COR-L47 (cell line): Measurements from ENCODE around the gene ARHGAP15.

Experiments
- DNase-seq: peaks from one replicate; lab custom pipeline; 2025; lab: John Stamatoyannopoulos, UW

Gene ARHGAP15

GRCh38 chr2:143144813-143145455 is 15.7 kb downstream of the ARHGAP15 start:
- DNase-seq = no peak

GRCh38 chr2:143146366-143146765 is 17.1 kb downstream of the ARHGAP15 start:
- DNase-seq = no peak

- no peak for DNase-seq
Measured at GRCh38 chr2:143146815-143147530, 17.8 kb downstream of the ARHGAP15 start.

DNA sequence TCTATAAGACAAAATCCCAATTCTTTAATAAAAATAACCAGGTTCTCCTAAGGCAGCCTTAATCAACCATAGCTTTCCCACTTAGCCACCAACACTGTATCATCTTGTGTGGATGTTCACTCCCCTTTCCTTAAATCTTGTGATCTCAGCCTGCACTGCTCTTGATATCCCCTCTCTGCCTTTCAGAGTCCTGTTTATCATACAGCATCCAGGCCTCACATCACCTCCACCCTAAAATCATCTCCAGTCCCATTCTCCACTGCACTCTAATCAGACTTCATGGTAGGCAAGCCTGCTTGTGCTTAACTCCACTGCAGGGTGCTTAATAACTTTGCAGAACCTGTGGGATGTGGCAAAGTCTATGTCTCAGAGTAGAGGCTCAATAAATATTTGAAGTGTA is 18.8 kb downstream of the ARHGAP15 start:
- no peak for DNase-seq

GRCh38 chr2:143148757-143149156 is 19.5 kb downstream of the ARHGAP15 start:
- no peak for DNase-seq

GRCh38 chr2:143150287-143150686 is 21.1 kb downstream of the ARHGAP15 start:
- DNase-seq = no peak

DNA sequence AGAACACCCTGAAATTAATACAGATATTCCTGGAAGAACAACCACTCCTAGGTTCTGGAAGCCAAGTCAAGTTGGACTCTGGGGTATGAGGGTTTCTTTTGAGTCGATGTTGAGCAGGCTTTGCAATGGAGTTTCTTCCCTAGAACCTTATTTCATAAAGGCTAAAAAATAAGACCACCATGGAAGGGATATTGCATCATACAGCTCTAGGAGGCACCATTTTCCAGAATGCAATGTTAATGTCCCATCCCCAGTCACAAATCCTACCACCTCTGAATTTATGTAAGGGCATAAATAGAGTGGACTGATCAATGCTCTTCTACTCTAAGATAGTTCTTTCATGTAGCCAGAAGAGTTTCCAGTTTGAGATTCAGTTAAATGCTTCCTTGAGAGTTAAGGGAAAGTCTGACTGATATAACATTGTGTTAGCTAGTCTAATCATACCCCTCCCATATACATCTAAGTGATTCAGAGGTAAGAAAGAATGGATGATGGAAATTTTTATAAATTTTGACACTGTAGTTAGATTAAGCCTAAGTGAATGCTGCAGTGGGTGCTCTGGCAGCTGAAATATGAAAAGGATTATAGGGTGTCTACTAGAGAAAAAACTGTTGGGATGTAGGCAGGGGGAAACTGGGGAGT is 22.0 kb downstream of the ARHGAP15 start:
- no peak for DNase-seq

DNA sequence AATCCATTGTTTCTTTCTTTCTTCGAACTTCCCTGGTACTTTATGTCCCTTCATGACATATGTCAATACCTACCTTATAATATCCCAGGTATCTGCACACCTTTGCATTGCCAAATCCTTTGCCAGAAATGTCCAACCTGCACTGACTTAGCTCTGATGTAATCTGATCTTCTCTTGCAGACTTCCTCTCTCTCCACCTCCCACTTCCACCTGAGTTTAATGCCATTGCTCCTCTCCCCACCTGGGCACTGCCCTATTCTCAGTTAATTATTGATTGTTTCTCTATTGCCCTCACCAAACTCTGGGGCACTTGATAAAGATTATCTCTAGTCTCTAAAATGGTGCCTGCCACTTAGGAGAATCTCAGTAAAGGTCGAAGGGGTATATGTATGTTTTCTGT is 23.0 kb downstream of the ARHGAP15 start:
- no peak for DNase-seq

- no peak for DNase-seq
Measured at GRCh38 chr2:143152637-143153036, 23.4 kb downstream of the ARHGAP15 start.

- no peak for DNase-seq
Measured at GRCh38 chr2:143155661-143156060, 26.4 kb downstream of the ARHGAP15 start.

GRCh38 chr2:143157001-143157400 is 27.8 kb downstream of the ARHGAP15 start:
- no peak for DNase-seq

DNA sequence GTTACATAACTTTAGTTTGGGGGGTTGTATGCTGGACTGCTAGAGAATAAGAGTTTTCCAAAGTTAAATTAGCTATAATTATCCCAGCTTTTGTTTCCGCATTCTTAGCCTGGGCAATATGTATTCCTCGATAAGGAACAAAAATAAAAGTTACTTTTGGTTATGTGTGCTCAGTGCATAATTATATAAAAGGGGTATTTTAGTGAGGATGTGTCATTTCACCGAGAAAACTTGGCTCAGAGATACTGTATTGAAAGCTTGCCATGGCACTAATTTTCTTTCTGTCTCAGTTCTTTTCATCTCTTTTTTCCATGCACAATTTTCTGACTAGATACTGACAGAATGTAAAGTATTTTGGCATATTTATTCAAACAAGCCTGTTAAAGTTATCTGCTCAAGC is 28.2 kb downstream of the ARHGAP15 start:
- no peak for DNase-seq

DNA sequence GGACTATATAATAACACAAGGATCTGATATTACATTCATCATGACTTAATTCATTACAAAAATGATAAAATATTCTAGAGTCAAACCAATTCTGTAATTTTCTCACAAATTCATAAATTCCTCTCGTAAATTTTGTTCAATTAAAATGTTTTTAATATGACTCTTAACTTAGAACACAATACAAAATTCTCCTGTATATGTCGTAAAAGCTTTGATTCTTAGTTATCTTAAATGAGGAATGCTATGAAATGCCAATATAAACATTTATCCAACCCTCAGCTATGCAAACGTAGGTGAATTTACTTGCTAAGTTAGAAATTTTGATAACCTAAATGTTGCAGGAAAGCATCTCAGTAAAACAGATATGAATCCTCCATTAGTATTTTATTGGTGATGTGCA is 28.9 kb downstream of the ARHGAP15 start:
- DNase-seq = no peak

DNA sequence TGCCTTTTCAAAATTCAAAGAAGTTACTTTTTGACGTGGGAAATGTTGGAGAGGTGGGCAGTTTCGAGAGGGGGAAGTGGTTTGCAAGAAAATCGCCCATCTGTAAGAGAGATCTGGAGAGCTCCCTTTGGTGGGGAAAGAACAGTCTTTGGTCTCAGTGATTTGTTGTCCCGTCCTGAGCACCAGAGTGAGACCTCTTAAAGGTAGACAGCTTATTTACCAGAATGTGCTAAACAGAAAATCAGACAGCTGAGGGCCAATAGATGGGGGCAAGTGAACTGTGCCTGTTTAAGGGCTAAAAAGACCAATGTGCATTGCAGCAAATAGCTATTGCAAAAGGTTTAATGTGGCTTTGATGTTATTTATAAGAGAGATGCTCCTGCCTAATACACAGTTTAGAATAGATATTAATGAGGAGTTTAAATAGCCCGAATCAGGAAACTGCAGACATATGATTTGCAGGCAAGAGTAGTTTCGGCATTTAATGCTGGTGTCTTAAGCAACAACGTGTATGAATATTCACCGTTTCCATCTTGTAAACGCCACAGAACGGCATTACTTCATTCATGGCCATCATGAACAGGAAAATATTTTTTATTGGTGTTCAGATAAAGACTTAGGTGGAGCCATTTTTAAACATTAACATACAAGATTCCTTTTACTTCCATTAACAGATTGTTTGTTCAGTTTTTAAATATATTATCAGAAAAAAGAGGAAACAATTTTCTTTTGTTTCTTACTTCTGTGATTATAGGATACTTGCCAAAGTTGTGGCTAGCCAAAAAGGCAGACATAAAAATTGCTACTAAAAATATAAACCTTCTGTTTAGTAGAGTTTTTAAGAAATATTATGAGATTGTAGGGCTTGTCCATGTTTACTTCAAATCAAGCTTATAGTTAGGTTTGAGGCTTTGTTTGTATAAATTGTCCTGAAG is 29.6 kb downstream of the ARHGAP15 start:
- no peak for DNase-seq

GRCh38 chr2:143159486-143159840 is 30.2 kb downstream of the ARHGAP15 start:
- DNase-seq = no peak

GRCh38 chr2:143160732-143161707 is 31.8 kb downstream of the ARHGAP15 start:
- peak; percentile 84 for DNase-seq

GRCh38 chr2:143162123-143162837 is 33.1 kb downstream of the ARHGAP15 start:
- DNase-seq = peak; percentile 76

- DNase-seq = no peak
Measured at GRCh38 chr2:143162997-143163396, 33.8 kb downstream of the ARHGAP15 start.

DNA sequence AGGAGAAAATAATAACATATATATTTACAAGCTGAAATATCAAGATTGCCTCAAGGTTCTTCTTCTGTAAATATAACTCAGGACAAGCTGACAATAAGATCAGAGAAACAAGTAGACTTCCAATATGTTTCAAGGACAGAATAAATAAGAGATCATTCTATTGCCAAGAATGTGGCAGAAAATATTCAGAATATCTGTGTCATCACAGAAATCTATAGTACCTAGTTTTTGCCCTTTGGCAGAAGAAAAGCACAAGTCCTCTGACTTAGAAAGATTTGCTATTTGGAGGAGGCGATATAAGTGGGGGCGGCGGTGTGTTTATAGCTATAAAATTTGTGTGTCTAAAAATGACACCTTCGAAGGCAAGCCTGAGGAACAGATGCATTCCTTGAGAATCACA is 34.3 kb downstream of the ARHGAP15 start:
- no peak for DNase-seq

DNA sequence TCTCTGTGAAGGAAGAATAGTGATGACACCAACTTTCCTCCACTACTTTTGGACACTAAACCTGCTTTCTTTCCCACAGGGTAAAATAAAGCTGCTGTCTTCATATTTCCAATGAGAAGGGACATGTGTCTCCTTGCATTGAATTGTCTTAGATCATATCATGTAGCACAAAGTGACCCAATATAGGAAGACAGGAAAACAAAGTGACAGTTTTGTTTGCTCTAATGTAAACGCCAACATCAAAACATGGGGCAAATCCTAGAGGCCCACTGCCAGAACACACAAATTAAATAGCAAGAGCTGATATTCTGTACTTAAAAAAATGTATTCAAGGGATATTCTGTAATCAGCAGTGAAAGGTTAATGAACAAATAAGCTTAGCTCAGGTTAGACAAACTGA is 36.1 kb downstream of the ARHGAP15 start:
- DNase-seq = no peak
